ENCODE measurements around the gene VPS51.

The VPS51 gene

DNA sequence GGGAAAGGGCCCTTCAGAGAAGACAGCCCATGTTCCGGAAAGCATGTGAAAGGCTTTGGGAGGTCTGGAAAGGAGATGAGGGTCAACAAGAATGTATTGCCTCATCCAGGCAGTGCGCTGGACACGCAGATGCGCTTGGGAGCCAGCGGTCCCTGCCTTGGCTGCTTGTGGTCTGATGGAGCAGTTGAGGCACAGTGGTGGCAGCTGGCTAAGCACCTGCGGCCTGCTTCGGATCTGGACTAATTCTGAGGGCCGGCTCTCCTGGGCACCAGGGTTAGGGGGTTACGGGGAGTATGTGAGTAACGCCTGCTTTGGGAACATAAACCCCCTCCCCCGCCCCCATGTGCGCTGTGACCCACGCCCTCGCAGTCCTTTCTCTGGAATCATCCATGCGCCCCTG is 11.1 kb downstream of the VPS51 start:
- DNase-seq (ENCODE audit: low read depth in 2 of 2), result no peak

DNA sequence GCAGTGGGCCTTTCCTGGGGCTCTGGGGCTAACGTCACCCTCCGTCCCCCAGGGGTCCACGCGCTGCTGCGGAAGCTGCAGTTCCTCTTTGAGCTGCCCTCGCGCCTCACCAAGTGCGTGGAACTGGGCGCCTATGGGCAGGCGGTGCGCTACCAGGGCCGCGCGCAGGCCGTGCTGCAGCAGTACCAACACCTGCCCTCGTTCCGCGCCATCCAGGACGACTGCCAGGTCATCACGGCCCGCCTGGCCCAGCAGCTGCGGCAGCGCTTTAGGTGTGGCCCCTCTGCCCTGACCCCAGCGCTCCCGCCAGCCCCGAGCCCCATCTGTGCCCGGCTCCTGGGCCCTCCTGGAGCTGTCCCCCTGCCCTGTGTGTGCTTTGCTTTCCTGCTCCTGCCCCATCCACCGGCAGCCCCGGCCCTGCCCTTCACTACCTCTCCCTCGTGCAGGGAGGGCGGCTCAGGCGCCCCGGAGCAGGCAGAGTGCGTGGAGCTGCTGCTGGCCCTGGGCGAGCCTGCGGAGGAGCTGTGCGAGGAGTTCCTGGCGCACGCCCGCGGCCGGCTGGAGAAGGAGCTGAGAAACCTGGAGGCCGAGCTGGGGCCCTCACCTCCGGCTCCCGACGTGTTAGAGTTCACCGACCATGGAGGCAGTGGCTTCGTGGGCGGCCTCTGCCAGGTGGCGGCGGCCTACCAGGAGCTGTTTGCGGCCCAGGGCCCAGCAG is 11.9 kb downstream of the VPS51 start:
- no peak for DNase-seq (ENCODE audit: low read depth in 2 of 2)

DNA sequence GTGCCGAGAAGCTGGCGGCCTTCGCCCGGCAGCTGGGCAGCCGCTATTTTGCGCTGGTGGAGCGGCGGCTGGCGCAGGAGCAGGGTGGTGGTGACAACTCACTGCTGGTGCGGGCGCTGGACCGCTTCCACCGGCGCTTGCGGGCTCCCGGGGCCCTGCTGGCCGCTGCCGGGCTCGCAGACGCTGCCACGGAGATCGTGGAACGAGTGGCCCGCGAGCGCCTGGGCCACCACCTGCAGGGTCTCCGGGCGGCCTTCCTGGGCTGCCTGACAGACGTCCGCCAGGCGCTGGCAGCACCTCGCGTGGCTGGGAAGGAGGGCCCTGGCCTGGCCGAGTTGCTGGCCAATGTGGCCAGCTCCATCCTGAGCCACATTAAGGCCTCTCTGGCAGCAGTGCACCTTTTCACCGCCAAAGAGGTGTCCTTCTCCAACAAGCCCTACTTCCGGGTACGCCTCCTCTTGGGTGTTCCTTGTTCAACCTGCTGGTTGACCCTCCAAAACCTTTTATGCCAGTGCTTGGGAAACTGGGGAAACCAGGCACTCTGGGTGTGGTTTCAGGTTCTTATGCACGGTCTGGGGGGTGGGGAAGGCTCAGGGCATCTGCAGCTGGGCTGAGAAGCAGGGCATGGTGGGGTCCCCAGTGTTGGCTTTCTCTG is 12.6 kb downstream of the VPS51 start:
- no peak for DNase-seq (ENCODE audit: low read depth in 2 of 2)

DNA sequence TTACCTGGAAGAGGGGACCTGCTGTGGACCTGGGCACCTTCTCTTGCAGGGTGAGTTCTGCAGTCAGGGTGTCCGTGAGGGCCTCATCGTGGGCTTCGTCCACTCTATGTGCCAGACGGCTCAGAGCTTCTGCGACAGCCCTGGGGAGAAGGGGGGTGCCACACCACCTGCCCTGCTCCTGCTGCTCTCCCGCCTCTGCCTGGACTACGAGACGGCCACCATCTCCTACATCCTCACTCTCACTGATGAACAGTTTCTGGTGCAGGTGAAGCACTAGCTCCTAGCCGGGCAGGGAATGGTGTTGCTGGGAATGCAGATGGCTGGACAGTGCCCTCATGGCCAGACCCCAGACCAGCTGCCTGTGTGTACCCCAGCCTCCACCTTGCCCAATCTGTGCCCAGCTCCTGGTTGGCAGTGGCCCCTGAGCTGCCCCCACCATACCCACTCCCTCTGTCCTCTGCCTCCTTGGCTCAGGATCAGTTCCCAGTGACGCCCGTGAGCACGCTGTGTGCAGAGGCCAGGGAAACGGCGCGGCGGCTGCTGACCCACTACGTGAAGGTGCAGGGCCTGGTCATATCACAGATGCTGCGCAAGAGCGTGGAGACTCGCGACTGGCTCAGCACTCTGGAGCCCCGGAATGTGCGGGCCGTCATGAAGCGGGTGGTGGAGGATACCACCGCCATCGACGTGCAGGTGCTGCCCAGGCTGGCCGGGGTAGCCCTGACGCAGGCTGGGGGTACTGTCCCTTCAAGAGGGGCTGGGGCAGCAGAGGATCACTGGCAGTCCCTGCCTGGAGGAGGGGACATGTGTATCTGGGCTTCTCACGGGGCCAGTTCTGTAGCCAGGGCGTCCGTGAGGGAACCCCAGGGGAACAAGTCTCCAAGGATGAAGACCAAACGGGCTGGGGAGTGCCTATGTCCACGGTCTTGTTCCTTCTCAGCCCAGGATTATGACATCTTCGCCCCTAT is 13.5 kb downstream of the VPS51 start:
- DNase-seq (ENCODE audit: low read depth in 2 of 2), result no peak

DNA sequence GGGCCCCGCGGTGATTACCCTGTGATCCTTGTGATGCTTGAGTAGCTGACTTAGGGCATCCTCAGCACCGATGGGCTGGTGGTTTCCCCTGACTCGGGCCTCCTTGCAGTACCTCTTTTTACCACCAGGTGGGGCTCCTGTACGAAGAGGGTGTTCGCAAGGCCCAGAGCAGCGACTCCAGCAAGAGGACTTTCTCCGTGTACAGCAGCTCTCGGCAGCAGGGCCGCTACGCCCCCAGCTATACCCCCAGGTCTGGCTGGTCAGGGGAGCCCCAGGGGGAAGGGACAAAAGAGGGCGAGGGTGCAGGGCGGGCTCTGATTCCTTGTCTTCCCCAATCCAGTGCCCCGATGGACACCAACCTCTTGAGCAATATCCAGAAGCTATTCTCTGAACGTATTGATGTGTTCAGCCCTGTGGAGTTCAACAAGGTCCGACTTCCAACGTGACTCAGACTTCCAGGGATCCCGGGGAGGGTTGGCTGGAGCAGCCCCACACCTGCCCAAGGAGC is 14.4 kb downstream of the VPS51 start:
- DNase-seq (ENCODE audit: low read depth in 2 of 2), result peak; percentile 82 to 94

DNA sequence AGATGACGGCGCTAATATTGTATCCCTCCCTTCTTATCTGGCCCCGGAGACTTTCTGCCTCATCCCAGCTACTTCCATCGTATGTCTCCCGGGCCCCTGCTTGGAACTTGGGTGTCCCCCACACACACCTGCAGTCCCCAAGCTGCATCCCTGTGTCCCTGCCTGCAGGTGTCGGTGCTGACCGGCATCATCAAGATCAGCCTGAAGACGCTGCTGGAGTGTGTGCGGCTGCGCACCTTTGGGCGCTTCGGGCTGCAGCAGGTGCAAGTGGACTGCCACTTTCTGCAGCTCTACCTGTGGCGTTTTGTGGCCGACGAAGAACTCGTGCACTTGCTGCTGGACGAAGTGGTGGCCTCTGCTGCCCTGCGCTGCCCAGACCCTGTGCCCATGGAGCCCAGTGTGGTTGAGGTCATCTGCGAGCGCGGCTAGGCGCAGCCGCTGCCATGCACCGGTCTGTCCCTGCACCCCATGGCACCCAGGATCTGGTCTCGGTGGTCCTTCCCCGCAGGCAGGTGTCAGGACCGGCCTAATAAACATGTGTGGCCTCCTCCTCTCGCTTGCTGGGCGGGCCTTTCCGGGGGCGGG is 15.2 kb downstream of the VPS51 start:
- DNase-seq (ENCODE audit: low read depth in 2 of 2), result no peak

DNA sequence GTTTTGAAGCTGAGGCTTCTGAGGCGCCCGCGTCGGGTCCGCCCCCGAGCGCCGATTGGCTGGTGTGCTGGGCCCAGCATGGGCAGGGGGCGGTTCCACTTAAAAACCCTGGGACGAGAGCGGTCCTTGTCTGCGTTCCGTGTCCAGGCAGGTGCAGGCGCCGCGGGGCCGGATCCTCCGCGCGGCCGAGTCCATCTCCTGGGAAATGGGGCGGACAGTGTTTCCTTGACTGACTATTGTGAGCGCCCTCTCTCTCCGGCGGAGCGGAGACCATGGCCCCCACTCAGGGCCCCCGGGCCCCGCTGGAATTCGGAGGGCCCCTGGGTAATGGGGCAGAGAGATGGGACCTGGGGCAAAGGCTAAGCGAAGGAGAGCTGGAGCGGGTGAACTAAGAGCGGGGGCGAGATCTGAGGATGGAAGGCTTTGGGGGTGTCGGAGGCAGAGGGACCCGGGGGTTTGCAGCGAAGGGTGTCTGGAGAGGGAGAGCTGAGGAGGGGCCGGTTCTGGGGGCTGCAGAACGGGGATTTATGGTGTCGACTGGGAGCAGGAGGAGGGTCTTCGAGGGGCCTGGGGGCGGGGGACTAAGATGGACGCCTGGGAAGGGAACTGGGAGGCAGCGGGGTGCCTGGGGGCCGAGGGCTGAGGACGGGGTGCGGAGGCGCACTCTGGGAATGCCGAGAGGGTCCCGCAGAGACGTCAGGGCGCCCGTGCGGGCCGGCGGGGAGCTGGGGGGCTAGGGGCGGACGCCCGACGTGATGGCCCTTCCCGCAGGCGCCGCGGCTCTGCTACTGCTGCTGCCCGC is 15.9 kb downstream of the VPS51 start, which contains the start of gene TM7SF2:
TSS of gene TM7SF2 (plus strand) at position 129 of the 802 bp plus-strand sequence. CDS start at position 273, 144 bp downstream.
- DNase-seq (ENCODE audit: low read depth in 2 of 2), result peak; percentile 82 to 84

DNA sequence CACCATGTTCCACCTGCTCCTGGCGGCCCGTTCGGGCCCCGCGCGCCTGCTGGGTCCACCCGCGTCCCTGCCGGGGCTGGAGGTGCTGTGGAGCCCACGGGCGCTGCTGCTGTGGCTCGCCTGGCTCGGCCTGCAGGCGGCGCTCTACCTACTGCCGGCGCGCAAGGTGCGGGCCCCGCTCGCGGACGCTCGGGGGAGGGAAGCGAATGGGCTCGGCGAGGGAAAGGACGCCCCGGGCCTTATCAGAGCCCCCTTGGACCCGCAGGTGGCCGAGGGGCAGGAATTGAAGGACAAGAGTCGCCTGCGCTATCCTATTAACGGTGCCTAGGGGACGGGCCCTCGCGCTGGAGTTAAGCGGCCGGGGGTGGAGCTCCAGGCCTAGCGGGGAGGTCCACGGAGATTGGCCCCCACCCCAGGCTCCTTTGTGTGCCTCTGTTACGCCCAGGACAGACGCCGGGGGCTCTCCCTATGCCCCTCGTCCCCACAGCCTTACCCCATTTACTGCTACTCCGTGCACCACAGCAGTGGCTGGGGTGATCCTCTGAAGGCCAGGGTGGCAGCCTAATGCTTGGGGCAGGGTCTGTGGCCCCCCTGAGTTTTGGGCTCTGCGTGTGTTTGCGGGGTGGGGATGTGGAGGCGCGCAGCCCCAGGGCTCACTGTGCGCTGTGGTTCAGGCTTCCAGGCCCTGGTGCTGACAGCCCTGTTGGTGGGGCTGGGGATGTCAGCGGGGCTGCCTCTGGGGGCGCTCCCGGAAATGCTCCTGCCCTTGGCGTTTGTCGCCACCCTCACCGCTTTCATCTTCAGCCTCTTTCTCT is 16.7 kb downstream of the VPS51 start:
- peak; percentile 37 to 47 for DNase-seq (ENCODE audit: low read depth in 2 of 2)

DNA sequence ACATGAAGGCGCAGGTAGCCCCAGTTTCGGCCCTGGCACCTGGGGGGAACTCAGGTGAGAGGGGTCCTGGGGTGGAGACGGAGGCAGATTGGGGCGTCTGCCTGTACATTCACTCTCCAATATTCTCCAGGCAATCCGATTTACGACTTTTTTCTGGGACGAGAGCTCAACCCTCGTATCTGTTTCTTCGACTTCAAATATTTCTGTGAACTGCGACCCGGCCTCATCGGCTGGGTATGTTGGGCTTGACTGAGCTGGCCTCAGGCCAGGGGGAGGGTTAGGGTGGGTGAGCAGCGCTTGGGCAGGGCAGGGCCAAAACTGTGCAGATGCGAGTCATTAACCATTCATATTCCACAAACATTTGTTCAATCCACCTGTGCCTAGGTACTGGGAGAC is 17.3 kb downstream of the VPS51 start:
- no peak for DNase-seq (ENCODE audit: low read depth in 2 of 2)

DNA sequence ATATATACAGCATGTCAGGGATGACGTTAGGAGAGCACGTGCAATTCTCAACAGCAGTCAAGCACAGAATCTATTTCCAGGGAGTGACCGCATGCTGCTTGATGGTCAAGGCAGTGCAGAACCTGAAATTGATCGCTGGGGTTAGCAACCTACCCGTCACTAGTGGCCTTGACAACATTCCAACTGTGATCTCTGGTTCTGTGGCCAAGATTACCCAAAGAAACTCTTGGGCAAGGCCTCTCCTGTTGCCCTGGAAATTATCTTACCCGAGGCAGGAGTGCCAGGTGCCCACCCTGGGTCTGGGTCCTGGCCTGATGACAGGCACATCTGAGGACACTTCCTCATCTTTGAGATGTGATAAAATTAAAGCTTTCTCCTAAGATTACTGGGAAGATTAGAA is 17.8 kb downstream of the VPS51 start:
- DNase-seq (ENCODE audit: low read depth in 2 of 2), result no peak

DNA sequence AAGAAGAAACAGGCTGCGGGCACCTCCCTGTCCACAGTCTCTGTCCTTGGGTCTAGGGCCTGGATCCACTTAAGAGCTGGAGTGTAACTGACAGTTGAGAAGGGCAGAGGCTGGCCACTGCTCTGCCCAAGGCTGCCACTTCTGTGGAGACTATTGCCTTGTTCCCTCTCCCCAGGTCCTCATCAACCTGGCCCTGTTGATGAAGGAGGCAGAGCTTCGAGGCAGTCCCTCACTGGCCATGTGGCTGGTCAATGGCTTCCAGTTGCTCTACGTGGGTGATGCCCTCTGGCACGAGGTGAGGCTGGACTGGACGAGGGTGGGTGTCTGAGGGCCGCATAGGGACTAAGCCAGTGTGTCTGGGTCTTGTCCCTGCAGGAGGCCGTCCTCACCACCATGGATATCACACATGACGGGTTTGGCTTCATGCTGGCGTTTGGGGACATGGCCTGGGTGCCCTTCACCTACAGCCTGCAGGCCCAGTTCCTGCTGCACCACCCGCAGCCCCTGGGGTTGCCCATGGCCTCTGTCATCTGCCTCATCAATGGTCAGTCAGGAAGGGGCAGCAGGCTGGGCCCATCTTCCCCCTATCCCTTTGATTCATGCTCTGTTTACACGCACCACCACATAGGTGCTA is 18.6 kb downstream of the VPS51 start:
- no peak for DNase-seq (ENCODE audit: low read depth in 2 of 2)

DNA sequence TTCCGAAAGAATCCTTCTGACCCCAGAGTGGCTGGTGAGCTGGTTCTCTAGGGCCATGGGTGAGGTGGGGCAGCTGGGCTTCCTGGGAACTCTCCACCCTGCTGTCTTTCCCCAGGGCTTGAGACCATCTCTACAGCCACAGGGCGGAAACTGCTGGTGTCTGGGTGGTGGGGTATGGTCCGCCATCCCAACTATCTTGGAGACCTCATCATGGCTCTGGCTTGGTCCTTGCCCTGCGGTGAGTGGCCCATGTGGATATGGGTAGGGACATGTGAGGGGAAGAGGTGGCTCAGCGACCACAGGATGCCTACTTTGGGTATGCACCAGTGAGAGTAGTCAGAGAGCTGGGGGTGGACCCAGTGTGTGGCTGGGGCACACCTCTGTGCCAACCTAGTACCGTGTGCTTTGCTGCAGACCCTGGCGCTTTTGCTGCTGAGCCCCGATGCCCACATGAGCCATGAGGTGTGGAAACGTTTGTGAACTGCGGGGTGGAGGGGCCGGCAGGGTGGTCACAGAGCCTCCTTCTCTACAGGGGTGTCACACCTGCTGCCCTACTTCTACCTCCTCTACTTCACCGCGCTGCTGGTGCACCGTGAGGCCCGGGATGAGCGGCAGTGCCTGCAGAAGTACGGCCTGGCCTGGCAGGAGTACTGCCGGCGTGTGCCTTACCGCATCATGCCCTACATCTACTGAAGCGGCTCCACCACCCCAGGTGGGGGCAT is 19.5 kb downstream of the VPS51 start:
- no peak for DNase-seq (ENCODE audit: low read depth in 2 of 2)

DNA sequence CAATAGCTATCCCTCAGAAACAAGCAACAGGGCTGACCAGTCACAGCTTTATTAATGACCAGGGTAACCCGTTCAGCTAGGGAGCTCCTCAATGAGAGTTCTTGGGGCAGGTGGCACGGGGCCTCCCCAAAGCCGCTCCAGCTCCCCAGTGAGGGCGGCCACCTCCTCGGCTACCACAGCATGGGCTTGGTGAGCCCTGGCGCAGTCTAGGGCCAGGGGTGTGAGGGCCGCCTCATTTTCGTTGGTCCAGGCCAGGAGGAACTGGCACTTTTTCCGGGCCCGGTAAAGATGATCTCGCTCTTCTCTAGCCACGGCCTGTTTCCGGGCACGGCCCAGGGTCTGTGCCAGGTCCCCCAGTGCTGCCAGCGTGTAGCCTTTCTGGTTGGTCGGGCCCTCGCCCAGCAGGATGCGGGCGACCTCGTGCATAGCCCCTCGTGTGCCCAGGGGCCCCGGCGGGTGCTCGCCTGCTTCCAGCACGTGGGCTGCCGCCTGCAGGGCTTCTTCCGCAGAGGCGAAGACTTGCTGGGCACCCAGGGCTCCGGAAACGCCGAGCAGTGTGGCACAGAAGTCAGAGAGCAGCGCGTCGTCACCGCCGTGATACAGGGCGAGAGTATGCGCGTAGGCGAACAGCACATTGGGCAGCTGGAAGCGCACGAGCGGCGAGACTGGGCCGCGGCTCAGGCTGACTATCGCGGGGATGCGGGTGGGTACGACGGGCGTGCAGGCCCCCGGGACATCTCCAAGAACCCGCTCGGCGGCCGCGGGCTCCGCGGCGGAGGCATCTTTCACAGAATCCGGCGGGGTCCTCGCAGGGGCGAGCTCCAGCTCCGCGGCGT is 20.6 kb downstream of the VPS51 start:
- peak in 1 of 2 donors; percentile 60 for DNase-seq (ENCODE audit: low read depth in 2 of 2)

DNA sequence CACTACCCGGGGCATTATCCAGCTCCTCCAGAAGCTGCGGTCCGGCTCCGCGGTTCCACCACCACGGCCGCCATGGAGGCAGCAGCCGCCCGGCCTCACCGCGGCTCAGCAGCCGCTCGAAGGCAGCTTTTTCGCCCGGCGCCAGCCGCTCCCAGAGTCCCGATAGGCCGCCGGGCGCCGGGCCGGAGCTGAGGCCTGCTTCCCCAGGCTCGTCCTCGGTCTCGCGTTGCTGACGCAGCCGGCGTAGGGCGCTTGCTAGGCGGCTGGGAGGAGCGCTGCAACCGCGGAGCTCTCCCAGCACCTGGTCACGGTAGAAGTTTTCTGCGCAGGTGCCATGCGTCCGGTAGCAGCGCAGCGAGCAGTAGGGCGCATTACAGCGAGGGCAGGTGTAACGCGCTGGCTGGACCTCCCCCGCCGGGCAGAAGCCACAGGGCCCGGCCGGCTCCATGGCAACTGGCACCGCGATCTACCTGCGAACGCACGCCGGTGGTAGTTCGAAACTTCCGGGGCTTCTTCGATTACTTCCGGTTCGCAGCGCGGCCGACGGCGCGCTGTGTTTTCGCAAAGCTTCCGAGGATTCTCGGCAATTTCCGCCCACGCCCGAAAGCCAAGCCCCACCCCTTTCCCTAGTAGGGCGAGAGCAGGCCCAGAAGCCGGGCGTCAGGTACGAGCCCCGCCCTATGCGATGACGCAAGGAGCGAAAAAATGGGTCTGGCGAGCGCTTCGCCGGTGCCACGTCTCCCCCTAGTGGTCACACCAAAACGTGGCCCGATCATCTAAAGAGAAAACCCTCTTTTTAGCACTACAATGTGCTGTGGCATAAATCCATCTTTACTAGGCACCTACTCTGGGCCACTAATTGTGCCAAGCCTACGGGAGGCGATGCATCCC is 21.4 kb downstream of the VPS51 start, which contains the start of gene ZNHIT2:
TSS of gene ZNHIT2 (minus strand) at position 496 of the 891 bp plus-strand sequence. CDS start at position 448, 48 bp downstream.
- peak; percentile 100 for DNase-seq (ENCODE audit: low read depth in 2 of 2)

DNA sequence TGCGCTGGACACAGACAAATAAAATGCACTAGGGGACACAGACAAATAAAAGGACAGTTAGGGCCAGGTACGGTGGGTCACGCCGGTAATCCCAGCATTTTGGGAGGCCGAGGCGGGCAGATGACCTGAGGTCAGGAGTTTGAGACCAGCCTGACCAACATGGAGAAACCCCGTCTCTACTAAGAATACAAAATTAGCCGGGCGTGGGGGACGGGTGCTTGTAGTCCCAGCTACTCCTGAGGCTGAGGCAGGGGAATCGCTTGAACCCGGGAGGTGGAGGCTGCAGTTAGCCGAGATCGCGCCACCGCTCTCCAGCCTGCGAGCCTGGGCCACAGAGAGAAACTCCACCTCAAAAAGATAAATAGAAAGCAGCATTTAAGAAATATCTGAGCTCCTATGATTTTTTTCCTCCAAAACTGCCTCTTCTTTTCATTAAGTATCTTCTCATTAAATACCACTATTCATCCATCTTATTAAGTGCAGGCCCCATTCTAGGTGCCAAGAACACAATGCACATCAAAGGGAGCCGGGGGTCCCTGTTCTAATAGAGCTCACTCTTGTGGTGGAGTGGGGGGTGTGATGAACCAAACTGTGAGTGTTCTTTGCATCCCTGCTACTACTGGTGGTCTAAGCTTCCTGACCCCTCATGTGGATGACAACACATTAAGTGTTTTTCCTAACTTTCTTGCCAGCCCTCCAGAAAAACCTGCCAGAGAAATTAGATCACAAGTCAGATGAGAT is 22.3 kb downstream of the VPS51 start:
- DNase-seq (ENCODE audit: low read depth in 2 of 2), result no peak
